A549 treated with ZK216348 at 1 μM for 4 hours (cell line): ENCODE results near the gene GCG. TPM values are rescaled to one million over a fixed set of nuclear protein-coding genes. Genes with fewer than 3 reads are reported as not detected.

ENCODE experiments used
- total RNA-seq: library from RNA; stranded (reverse); fragments of 200-300 nt; extraction: Qiagen RNA extraction; gene quantifications from 5 replicates; pipeline ENCODE4 v1.2.3, GENCODE V29; 2022; ENCODE audit warnings: low read depth

GCG gene
- total RNA-seq, result not detected in 5 replicates

GRCh38 chr2:162152147-162152546, at the start of gene GCG:
Gene GCG, minus strand, starts transcription at chr2:162152247. Its CDS starts 3,069 bp downstream, at chr2:162149178.

Other genes starting within 250 kb of the GCG start
- gene DPP4, start 78.0 kb downstream of the GCG start, total RNA-seq, result 0.27 to 0.79 TPM (median 0.60 TPM) in 5 replicates
- gene FAP, start 91.2 kb upstream of the GCG start, total RNA-seq, result not detected in 5 replicates
- 0.66 to 1.2 TPM (median 1.0 TPM) in 5 replicates for gene IFIH1, start 166.4 kb upstream of the GCG start, total RNA-seq
- 5.1 to 6.9 TPM (median 6.7 TPM) in 5 replicates for gene GCA, start 191.9 kb upstream of the GCG start, total RNA-seq